Upper lobe of left lung (tissue), 4 donors: ENCODE measurements around the gene BACH1.

Experiments
- CTCF ChIP-seq, 6 experiments: fragments of 450-650 bp in 4 of 6; fragments of 200-600 bp in 2 of 6; sonication (generic) in 2 of 6; IDR thresholded peaks; one replicate each; pipeline ENCODE4 v1.5.1; 2016 to 2019; ENCODE audit warnings: antibody characterized with exemption in 6 of 6
- EP300 ChIP-seq, 4 donors: sonication (generic); formaldehyde crosslinking; IDR thresholded peaks; one replicate each; pipeline ENCODE4 v1.5.1; 2017; ENCODE audit warnings: antibody characterized with exemption in 4 of 4, control low read depth in 2 of 4
- POLR2A ChIP-seq, 4 donors: fragments of 450-650 bp; IDR thresholded peaks; one replicate each; pipeline ENCODE4 v1.5.1; 2016 to 2017; ENCODE audit warnings: antibody characterized with exemption in 4 of 4, mild to moderate bottlenecking in 2 of 4

- TF ChIP-seq EP300 (IDR thresholded peaks at IDR 0.05) (no peak), CTCF (IDR thresholded peaks at IDR 0.05) (no peak), POLR2A (IDR thresholded peaks at IDR 0.05) (no peak)
Measured at GRCh38 chr21:29346281-29346680, 47.6 kb downstream of the BACH1 start.
